HG03460 (cell line): ENCODE data around the gene CETP.
A peak's percentile ranks its signal among the peaks of the same experiment; 100 is the strongest.
"Not testable (repeated sequence)": the region's sequence is repeated elsewhere in the genome, so short reads cannot be mapped to it uniquely, and the experiment has no call there.

Experiments
- ATAC-seq: cut with Tn5 transposase; IDR thresholded peaks from one replicate; pipeline ENCODE4 v1.9.1; 2021; ENCODE audit not compliant: unreplicated experiment

The CETP gene

GRCh38 chr16:56933828-56934598 is 27.7 kb upstream of the CETP start:
- ATAC-seq = no peak

GRCh38 chr16:56934599-56935145 is 27.1 kb upstream of the CETP start:
- ATAC-seq = not testable (repeated sequence)

- no peak for ATAC-seq
Measured at GRCh38 chr16:56935201-56935600, 26.5 kb upstream of the CETP start.

GRCh38 chr16:56936491-56936890 is 25.3 kb upstream of the CETP start:
- ATAC-seq = no peak

- ATAC-seq = no peak
Measured at GRCh38 chr16:56936950-56937349, 24.8 kb upstream of the CETP start.

GRCh38 chr16:56938664-56939513 is 22.9 kb upstream of the CETP start:
- no peak for ATAC-seq

- ATAC-seq = no peak
Measured at GRCh38 chr16:56939801-56940200, 21.9 kb upstream of the CETP start.

- no peak for ATAC-seq
Measured at GRCh38 chr16:56941092-56941491, 20.7 kb upstream of the CETP start.

GRCh38 chr16:56941856-56942331 is 19.9 kb upstream of the CETP start:
- ATAC-seq = no peak

- ATAC-seq = no peak
Measured at GRCh38 chr16:56943761-56944375, 17.9 kb upstream of the CETP start.

- ATAC-seq = peak; percentile 30
Measured at GRCh38 chr16:56944954-56945839, 16.6 kb upstream of the CETP start.

GRCh38 chr16:56945847-56946527 is 15.8 kb upstream of the CETP start:
- ATAC-seq = no peak

- no peak for ATAC-seq
Measured at GRCh38 chr16:56946767-56947603, 14.8 kb upstream of the CETP start.

GRCh38 chr16:56947604-56947995 is 14.2 kb upstream of the CETP start:
- ATAC-seq = no peak

- no peak for ATAC-seq
Measured at GRCh38 chr16:56948234-56948633, 13.5 kb upstream of the CETP start.

- no peak for ATAC-seq
Measured at GRCh38 chr16:56950051-56950450, 11.7 kb upstream of the CETP start.

GRCh38 chr16:56950455-56950854 is 11.3 kb upstream of the CETP start:
- ATAC-seq = no peak

GRCh38 chr16:56950881-56951771 is 10.6 kb upstream of the CETP start:
- ATAC-seq = peak; percentile 53
